Measurements from ENCODE around the gene BCL2.

BCL2 gene

DNA sequence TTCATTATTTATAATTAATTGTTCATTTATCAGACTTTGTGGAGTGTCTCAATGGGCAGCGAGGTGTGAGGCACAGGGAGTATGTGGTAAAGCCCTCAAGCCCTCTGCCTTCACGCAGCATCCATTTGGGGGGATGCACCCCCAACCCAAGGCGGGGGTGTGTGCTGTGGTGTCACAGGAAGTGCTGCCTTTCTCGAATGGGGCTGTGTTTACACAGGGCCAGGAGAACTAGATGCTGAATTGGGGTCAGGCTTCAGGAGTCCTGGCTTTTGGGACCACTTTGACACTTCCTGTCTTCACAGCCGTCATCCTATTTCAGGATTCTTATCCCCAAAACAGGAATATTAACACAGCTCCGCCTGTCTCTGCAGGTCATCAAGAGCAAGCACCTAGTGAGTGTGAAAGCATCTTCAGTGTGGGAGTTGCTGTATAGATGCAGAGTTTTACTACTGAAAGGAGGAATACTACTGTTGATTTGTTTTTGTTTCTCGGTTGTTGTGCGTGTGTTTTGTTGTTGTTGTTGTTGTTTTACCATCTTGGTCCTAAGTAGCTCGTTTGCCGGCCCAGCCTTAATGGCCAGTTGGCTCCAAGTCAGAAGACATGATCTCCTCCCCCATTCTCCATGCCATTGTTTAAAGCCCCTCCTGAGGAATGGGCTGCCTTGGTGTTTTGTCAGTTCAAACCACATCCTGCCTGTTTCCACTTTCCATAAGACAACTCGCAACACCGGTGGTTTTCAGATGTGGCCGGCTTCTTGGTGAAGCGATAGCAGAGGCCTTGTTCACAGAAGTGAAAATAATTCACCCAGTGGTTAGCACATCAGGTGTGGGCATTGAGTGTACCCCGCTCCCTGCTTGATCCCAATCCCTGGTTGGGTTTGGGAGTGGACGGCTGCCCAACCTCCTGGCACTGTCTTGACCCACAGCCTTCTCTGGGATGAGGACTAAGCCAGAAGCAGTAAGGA lies 221.3 kb downstream of the BCL2 start:
- no peak for DNase-seq (ENCODE audit: low read depth)
- H3K4me3 ChIP-seq (ENCODE audit: low read depth, low read length) = no peak overlapping the region
- TF ChIP-seq, protein P1, sequence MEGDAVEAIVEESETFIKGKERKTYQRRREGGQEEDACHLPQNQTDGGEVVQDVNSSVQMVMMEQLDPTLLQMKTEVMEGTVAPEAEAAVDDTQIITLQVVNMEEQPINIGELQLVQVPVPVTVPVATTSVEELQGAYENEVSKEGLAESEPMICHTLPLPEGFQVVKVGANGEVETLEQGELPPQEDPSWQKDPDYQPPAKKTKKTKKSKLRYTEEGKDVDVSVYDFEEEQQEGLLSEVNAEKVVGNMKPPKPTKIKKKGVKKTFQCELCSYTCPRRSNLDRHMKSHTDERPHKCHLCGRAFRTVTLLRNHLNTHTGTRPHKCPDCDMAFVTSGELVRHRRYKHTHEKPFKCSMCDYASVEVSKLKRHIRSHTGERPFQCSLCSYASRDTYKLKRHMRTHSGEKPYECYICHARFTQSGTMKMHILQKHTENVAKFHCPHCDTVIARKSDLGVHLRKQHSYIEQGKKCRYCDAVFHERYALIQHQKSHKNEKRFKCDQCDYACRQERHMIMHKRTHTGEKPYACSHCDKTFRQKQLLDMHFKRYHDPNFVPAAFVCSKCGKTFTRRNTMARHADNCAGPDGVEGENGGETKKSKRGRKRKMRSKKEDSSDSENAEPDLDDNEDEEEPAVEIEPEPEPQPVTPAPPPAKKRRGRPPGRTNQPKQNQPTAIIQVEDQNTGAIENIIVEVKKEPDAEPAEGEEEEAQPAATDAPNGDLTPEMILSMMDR (IDR thresholded peaks at IDR 0.05; ENCODE audit: low read depth, low read length, missing control alignments) = no peak

GRCh38 chr18:63097178-63097577 lies 222.4 kb downstream of the BCL2 start:
- TF ChIP-seq, protein P1 (IDR thresholded peaks at IDR 0.05; ENCODE audit: low read depth, low read length, missing control alignments) = no peak
- DNase-seq (ENCODE audit: low read depth) = no peak
- H3K4me3 ChIP-seq (ENCODE audit: low read depth, low read length) = no peak overlapping the region

DNA sequence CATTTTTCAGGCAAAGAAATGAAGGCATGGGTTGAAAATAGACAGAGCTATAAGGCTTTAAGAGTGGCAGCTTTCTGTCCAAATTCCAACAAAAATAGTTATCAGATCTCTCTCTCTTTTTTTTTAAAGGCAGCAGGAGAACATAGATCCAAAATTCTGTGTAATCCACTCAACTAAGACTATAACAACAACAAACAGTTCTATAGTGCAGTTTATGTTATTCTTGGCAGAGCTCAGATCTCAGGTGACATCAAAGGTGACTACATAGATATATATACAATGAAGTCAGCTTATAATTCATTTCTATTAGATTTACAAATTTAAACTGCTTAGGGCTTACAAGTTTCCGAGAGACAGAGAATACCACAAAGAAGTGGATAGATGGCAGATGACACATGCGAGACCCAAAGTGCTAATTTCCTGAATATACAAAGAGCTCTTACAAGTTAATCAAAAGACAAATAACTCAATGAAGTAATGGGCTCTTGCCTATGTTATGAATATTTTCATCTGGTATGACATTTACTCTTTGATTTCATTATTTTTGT lies 223.2 kb downstream of the BCL2 start:
- H3K4me3 ChIP-seq (ENCODE audit: low read depth, low read length) = no peak overlapping the region
- no peak for DNase-seq (ENCODE audit: low read depth)
- TF ChIP-seq, protein P1 (IDR thresholded peaks at IDR 0.05; ENCODE audit: low read depth, low read length, missing control alignments) = no peak

- H3K4me3 ChIP-seq (ENCODE audit: low read depth, low read length) = no peak overlapping the region
- TF ChIP-seq, protein P1 (IDR thresholded peaks at IDR 0.05; ENCODE audit: low read depth, low read length, missing control alignments) = no peak
- DNase-seq (ENCODE audit: low read depth) = no peak
Measured at GRCh38 chr18:63095768-63096167, 223.8 kb downstream of the BCL2 start.

DNA sequence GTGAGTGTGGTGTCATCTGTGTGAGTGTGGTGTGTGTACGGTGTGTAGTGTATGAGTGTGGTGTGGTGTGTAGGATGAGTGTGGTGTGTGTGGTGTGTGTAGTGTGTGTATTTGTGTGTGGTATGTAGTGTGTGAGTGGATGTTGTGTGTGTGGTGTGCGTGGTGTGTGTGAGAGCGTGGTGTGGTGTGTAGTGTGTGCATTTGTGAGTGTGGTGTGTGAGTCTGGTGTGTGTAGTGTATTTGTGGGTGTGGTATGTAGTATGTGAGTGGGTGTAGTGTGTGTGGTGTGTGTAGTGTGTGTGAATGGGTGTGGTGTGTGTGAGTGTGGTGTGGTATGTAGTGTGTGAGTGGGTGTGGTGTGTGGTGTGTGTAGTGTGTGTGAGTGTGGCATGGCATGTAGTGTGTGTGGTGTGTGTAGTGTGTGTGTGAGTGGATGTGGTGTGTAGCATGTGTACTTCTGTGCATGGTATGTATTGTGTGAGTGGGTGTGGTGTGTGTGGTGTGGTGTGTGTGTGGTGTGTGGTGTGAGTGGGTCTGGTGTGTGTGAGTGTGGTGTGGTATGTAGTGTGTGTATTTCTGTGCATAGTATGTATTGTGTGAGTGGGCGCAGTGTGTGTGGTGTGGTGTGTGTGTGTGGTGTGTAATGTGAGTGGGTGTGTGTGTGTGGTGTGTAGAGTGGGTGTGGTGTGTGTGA lies 227.8 kb downstream of the BCL2 start:
- TF ChIP-seq, protein P1 (IDR thresholded peaks at IDR 0.05; ENCODE audit: low read depth, low read length, missing control alignments) = no peak
- no peak overlapping the region for H3K4me3 ChIP-seq (ENCODE audit: low read depth, low read length)
- DNase-seq (ENCODE audit: low read depth) = no peak

- TF ChIP-seq, protein P1 (IDR thresholded peaks at IDR 0.05; ENCODE audit: low read depth, low read length, missing control alignments) = no peak
- H3K4me3 ChIP-seq (ENCODE audit: low read depth, low read length) = no peak overlapping the region
- no peak for DNase-seq (ENCODE audit: low read depth)
Measured at GRCh38 chr18:63090334-63090733, 229.2 kb downstream of the BCL2 start.

Data from GM12864 (cell line).